NK-92 (cell line): ENCODE results near the gene CCPG1.

Experiments
- DNase-seq: peaks from one replicate; lab custom pipeline; 2025; ENCODE audit not compliant: unreplicated experiment; lab: John Stamatoyannopoulos, UW

CCPG1 gene

DNA sequence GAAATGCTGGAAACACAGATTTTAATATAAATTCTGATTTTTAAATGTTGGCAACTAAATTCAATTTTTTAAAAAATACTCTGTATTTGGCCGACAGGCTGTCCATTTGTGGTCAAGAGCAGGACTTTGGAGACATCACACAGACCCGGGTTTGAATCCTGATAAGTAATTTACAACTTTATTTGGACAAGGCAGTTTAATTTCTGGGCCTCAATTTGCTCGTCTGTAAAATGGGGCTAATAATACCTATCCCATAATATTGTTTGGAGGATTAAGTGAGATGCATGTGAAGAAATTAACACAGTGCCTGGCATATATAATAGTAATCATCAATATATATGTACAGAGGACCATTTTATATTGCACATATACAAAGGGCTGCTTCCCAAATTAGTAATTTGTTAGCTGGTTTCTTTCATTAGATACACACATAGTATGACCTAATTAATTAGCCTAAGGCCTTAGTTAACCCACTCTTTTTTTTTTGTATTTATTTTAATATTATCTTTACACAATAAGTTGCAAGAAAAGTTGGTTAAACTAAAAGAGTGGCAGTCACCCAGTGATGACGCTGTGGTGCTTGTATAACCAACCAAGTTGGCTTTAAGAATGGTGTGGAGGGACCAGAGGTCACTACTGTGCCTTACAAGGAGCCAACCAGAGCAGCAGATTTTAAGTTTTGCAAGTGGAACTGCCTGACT, 88.5 kb downstream of the CCPG1 start:
- DNase-seq = no peak

DNA sequence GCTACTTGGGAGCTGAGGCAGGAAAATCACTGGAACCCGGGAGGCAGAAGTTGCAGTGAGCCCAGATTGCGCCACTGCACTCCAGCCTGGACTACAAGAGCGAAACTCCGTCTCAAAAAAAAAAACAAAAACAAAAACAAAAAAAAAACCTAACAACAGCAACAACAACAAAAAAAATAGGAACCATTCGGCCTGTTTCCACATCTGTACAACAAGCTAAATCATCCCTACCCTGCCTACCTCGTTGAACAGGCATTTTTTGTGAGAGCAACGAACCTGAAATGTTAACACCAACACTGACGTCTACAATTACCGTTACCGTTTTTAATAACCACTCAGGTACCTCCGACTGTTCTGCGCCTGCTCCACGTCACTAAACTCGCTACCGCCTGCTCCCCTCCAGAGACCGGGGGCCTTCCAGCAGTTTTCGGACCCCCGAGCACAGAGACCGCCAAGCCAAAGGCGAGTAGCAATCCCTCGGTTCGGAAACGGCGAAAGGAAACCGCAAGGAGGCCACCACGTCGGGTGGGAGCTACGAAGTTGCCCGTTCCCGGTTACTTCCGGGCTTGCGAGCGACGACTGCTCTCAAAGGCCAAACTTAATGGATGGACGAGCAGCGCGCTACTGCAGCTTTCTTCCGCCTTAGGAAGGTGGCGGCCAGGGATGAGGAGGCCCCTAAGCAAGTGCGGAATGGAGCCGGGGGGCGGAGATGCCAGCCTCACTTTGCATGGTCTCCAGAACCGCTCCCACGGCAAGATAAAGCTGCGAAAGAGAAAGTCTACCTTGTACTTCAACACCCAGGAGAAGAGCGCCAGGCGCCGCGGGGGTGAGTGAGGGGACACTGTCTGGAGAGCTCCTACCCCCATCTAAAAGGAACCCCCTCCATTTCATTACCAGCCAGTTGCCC, 89.3 kb downstream of the CCPG1 start, which contains the start of the genes PIGB and PIGBOS1:
TSS of gene PIGB (plus strand) at position 635 of the 907 bp plus-strand sequence. CDS start at position 664, 29 bp downstream.
TSS of gene PIGBOS1 (minus strand) at position 536 of the 907 bp plus-strand sequence. CDS start 1,331 bp downstream, outside the sequence.
- no peak for DNase-seq
